ENCODE data around the gene PARP15.
"Not testable (repeated sequence)": the region's sequence is repeated elsewhere in the genome, so short reads cannot be mapped to it uniquely, and the experiment has no call there.

Gene PARP15

DNA sequence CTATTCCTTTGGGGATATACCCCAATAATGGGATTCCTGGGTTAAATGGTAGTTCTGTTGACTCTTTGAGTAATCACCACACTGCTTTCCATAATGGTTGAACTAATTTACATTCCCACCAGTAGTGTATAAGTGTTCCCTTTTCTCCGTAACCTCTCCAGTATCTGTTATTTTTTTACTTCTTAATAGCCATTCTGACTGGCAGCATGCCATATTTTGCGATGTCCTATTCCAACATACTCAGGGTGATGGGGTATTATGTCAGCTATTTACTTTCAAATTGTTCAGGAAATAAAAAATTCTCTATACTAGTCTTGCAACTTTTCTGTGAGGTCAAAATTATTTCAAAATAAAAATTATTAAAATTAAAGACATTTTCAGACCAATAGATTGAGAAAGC is 94.1 kb downstream of the PARP15 start:
- no peak for DNase-seq

DNA sequence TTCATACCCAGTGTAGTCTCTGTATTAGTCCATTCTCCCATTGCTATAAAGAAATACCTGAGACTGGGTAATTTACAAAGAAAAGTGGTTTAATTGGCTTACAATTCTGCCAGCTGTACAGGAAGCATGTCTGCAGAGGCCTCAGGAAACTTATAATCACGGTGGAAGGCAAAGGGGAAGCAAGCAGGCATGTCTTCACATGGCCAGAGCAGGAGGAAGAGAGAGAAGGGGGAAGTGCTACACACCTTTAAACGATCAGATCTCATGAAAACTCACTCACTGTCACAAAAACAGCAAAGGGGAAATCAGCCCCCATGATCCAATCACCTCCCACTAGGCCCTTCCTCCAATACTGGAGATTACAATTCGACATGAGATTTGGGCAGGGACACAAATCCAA is 96.9 kb downstream of the PARP15 start:
- DNase-seq: no peak

- DNase-seq: peak; percentile 21
These were observed 99.3 kb downstream of the PARP15 start for GRCh38 chr3:122676759-122677158.

GRCh38 chr3:122677216-122677615 is 99.8 kb downstream of the PARP15 start:
- DNase-seq: no peak

DNA sequence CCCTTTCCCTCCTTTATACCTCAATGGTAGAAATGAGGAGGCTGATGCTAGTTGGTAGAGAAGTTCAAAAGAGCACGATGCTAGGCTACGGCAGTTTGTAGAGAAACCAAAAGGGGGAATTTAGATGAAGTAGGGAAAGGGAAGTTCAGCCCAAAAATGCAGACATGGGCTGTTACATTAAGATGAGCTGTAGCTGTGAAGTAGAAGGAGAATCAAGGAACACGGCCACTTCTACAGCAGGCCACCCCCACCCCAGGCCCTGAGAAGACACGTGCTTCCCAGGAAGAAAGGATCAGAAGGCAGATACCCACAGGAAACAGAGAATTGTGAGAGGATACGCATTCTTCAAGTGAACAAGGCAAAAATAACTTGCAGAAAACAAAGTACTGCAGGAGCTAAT is 101.1 kb downstream of the PARP15 start:
- DNase-seq: no peak

GRCh38 chr3:122679085-122679881 is 101.8 kb downstream of the PARP15 start:
- peak; percentile 83 for DNase-seq

DNA sequence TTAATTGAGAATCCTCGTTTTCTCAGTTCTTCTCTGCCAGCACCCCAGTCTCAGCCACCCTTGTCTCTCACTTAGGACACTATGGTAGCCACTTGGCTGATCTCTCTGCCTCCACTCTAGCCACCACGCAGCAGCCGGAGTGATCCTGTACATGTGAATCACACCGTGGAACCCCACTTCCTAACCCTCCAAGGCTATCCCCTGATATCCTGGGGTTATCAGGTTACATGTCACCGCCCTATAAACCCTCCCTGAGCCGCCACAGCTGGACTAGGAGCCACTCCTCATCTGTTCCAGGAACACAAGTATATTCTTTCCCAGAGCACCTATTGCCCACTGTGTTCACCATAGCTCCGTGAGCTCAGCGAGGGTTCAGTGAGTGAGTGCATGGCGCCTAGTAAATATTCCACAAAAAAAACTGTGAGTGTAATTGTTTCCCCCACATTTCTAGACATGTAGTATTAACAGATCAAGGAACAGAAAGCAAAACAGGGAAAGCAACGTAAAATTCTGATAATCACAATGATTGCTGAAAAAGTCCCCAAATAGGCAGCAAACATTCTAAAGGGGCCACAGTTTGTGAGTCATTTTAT is 102.5 kb downstream of the PARP15 start:
- peak; percentile 51 for DNase-seq

DNA sequence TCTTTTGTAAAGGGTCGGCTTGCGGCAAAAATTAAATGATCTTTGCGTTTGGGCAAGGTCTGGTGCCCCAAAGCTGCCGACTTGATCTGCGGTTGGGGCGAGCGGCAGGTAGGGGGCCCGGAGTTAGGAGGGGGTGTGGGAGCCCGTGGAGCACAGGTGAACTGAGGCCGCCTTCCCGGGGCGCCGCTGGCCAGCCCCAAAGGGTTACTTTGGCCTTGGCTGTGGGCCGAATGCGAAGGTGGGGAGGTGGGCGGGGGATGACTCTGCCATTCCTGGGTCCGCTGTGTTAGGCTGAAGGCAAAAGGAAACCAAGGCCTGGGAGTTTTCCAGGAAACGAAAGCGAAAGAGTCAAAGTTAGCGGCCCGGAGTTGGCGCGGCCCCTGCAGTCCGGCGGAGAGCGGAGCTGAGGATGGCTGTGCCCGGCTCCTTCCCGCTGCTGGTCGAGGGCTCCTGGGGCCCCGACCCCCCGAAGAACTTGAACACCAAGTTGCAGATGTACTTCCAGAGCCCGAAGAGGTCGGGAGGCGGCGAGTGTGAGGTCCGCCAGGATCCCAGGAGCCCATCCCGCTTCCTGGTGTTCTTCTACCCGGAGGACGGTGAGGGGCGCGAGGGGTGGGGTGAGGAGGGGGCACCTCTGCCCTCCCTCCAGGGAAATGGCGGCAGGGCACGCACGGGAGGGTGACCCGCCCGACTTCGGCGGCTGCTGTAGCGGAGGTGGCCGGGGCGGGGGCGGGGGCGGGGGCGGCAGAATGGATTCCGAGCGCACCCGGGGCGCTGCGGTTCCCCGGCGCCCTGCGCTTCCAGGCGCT is 103.2 kb downstream of the PARP15 start, which contains the start of gene PARP14:
Gene PARP14, plus strand, starts transcription at position 365 of the 809 bp plus-strand sequence. Its CDS starts 45 bp downstream, at position 410.
- peak; percentile 63 for DNase-seq

DNA sequence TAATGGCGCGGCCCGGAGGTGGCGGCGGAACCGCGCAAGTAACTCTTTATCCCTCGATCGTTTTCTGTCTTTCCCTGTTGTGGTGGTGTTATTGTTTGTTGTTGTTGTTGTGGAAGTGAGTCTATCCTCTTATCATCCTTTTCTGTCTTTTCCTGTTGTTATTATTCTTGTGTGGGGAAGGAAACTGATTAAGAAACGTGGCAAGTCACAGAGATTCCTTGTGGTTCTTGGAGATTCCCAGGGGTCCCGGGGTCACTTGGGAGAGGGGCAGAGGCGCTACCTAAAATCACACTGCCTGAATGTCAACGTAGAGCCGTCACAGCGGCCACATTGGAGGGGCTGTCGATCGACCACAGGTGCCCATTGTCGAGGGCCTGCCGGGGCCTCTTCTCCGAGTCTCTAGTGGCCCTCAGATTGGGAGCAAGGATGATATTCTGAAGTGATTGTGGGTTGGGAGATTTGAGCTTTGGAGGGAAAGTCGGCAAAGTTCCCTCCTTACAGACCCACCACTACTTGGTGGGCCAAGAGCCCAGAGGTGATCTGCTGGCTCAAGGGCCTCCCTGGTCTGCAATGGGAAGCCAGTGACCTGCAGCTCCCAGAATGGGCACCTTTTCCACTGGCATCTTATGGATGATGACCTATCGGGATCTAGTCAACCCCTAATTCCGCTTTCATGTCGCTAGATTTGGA is 104.0 kb downstream of the PARP15 start:
- DNase-seq: no peak

GRCh38 chr3:122681974-122682409 is 104.5 kb downstream of the PARP15 start:
- DNase-seq: no peak

- DNase-seq: not testable (repeated sequence)
These were observed 105.4 kb downstream of the PARP15 start for GRCh38 chr3:122682778-122683411.

- DNase-seq: no peak
These were observed 109.8 kb downstream of the PARP15 start for GRCh38 chr3:122687298-122687697.
